ENCODE measurements around the gene TBC1D2B.

Gene TBC1D2B

GRCh38 chr15:78071383-78071782, 6.1 kb downstream of the TBC1D2B start:
- DNase-seq, result no peak

- DNase-seq, result no peak
Measured at GRCh38 chr15:78070049-78070700, 7.3 kb downstream of the TBC1D2B start.

DNA sequence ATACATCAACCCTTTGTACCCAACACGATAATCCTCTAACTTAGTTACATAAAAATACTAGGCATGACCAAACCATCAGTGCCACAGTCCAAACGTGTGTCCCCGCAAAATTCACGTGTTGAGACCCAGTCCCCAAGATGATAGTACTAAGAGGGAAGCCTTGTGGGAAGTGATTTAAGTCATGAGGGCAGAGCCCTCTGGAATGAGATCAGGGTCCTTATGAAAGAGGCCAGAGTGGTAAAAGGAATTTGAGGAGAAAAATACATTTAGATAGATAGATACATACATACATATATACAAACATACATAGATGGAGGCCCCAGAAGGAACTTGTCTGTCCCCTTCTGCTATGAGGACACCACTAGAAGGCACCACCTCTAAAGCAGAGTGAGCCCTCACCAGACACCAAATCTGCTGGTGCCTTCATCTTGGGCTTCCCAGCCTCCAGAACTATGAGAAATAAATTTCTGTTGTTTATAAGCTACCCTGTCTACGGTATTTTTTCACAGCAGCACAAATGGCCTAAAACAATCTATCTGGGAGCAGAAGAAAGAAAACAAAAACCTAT, 8.0 kb downstream of the TBC1D2B start:
- DNase-seq, result no peak

GRCh38 chr15:78069052-78069414, 8.5 kb downstream of the TBC1D2B start:
- no peak for DNase-seq

- DNase-seq, result peak; percentile 17 to 74
Measured at GRCh38 chr15:78067328-78068228, 9.9 kb downstream of the TBC1D2B start.

GRCh38 chr15:78065973-78066946, 11.3 kb downstream of the TBC1D2B start:
- DNase-seq, result no peak

DNA sequence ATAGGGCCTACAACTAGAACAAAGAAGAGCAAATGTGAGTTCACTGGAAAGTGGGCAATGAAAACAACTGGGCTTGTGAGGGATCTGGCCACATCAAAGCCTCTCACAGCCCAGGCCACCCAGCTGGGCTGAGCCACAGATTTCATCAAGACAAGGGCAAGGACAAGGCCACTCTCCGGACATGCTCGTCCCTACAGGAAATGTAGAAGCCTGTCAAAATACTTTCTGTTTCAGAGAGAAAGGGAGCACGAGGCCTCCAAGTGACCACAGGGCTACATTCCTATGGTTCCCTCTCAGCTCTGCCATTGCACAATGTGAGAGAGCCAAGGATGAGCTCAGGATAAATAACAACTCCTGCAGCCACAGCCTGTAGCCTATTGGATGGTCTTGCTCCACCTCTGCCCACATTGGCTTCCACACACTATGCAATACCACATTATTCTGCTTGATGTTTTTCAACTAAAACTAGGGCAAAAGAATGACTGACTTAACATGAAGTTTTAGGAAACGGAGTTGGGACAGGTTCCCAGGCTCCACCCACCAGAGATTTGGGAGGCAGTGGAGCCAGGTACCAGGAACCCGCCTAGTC, 12.1 kb downstream of the TBC1D2B start:
- DNase-seq, result no peak

DNA sequence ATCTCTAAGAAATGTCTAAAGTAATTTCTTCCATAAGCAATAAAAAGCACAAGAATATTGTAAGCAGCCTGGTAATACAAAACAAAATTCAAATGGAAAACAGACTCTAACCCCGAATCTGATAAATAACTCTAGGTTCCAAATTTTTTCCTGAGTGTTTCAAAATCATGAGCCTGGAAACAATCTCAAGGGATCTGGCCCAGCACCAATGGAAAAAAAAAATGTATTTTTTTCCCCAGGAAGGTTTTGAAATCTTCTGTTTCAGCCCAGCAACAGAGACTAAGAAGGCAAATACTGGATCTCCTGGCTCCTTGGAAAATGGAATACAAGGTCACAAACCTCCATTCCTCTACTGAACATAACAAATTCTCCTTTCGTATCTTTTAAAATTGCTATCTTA, 13.0 kb downstream of the TBC1D2B start:
- no peak for DNase-seq

DNA sequence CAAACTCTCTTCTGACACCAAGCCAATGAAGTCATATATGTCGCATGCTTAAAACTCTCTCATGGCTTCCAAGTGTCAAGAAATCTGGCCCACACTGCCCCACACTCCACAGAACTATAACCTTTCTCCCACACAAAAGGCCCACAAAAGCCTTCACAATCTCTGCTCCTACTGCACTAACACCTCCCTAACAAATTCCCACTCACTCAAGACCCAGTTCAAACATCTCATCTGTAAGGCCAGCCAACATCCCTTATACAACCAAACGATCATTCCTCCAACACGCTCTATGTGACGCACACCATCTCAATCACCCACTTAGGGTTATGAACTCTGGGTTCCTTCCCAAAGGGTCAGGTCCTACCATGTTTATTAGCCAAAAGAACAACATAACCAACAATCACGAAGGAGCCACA, 13.5 kb downstream of the TBC1D2B start:
- no peak for DNase-seq

GRCh38 chr15:78063217-78063616, 14.3 kb downstream of the TBC1D2B start:
- DNase-seq, result no peak

GRCh38 chr15:78061963-78062427, 15.5 kb downstream of the TBC1D2B start:
- DNase-seq, result no peak

GRCh38 chr15:78060232-78060631, 17.3 kb downstream of the TBC1D2B start:
- no peak for DNase-seq

GRCh38 chr15:78059110-78059839, 18.2 kb downstream of the TBC1D2B start:
- peak in 1 of 2 experiments; percentile 73 for DNase-seq

DNA sequence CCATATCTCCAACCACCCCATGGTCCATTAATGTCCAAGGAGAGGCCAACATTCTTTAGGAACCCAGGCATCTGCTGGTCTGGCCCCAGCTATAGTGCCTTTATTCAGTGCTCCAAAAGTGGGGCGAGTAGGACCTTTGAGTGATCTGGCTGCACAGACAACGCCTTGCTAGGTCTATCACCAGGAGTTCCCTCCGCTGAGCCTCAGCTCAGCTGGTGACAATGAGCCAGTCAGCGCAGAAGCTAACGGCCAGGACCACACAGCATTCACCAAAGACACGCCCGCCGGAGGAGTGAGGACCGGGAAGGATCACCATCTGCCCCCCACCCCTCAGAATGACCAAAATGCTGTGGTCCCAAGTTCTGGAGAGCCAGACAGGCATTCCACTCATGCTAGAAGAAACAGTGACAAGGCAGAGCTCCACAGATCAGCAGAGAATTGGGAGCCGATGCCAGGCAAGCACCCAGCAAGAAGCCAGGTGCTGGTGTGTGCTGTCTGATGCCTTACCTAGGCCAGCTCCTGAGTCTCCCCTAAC, 19.0 kb downstream of the TBC1D2B start:
- no peak for DNase-seq

- DNase-seq, result no peak
Measured at GRCh38 chr15:78057803-78058202, 19.7 kb downstream of the TBC1D2B start.

GRCh38 chr15:78056714-78057269, 20.7 kb downstream of the TBC1D2B start:
- DNase-seq, result peak in 1 of 2 experiments; percentile 25

- DNase-seq, result no peak
Measured at GRCh38 chr15:78055919-78056713, 21.4 kb downstream of the TBC1D2B start.

DNA sequence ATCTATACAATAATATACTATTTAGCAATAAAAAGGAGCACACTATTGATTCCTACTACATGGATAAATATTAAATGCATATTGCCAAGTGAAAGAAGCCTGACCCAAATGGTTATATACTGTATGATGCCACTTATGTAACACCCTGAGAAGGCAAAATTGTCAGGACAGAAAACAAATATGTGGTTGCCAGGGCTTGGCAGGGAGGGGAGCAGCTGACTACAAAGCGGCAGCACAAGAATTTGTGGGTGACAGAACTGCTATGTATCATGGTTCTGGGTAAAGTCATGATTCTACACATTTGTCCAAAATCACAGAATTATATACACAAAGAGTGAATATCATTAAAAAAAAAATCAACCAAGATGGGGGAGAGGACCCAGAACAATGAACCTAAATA, 22.5 kb downstream of the TBC1D2B start:
- no peak for DNase-seq

- DNase-seq, result no peak
Measured at GRCh38 chr15:78054518-78054917, 23.0 kb downstream of the TBC1D2B start.

DNA sequence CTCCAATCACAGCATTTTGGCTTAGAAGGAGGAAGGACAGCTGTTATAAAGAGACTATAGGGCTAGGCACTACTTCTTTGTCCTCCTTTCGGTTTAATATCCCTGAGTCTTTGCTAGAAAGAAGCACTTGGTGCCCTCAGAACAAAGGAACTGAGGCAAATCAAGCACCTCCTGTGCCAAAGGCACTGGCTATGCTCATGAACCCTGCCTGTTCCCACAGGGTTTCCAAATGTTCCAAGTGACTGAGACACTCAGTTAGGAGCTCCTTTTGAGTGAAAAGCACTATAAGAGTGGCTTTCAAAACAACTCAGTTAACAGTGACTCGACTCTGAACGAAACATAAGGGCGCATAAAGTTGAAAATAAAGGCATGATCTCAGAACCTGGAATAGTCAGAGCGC, 25.0 kb downstream of the TBC1D2B start:
- DNase-seq, result no peak

Data from NCI-H446 (cell line).